OCI-LY1 (cell line): ENCODE measurements around the gene CFAP46.

Experiments
- H2AFZ ChIP-seq: fragments of 200-600 bp; sonication (generic), shearing (Covaris generic); 2 replicates; pipeline ENCODE4 v1.6.0; 2014; ENCODE audit warnings: antibody characterized with exemption, mild to moderate bottlenecking, low read length
- H3F3A ChIP-seq: fragments of 200-600 bp; sonication (generic), shearing (Covaris generic); 2 replicates; pipeline ENCODE4 v1.6.0; 2014; ENCODE audit warnings: mild to moderate bottlenecking, antibody characterized with exemption, low read length, moderate library complexity; ENCODE audit not compliant: insufficient read depth
- H3K27ac ChIP-seq: fragments of 200-600 bp; sonication (generic); 2 replicates; pipeline ENCODE4 v1.5.1; 2014; ENCODE audit warnings: low read length, mixed run types, mild to moderate bottlenecking, low read depth; ENCODE audit not compliant: poor library complexity, severe bottlenecking
- H3K27me3 ChIP-seq: fragments of 200-600 bp; sonication (generic); 2 replicates; pipeline ENCODE4 v1.6.0; 2014; ENCODE audit warnings: antibody characterized with exemption, mild to moderate bottlenecking, low read length, moderate library complexity; ENCODE audit not compliant: insufficient read depth
- H3K36me3 ChIP-seq: fragments of 200-600 bp; sonication (generic); 2 replicates; pipeline ENCODE4 v1.6.1; 2014; ENCODE audit warnings: mild to moderate bottlenecking, antibody characterized with exemption, low read length, moderate library complexity, mixed read lengths; ENCODE audit not compliant: insufficient read depth
- H3K4me1 ChIP-seq: fragments of 200-600 bp; sonication (generic); 2 replicates; pipeline ENCODE4 v1.5.1; 2014; ENCODE audit warnings: mild to moderate bottlenecking, low read length, moderate library complexity; ENCODE audit not compliant: insufficient read depth, severe bottlenecking
- H3K4me2 ChIP-seq: fragments of 200-600 bp; sonication (generic), shearing (Covaris generic); 2 replicates; pipeline ENCODE4 v1.6.1; 2014; ENCODE audit warnings: low read length
- H3K4me3 ChIP-seq: fragments of 200-600 bp; sonication (generic); 2 replicates; pipeline ENCODE4 v1.5.1; 2014; ENCODE audit warnings: low read length, low read depth, mild to moderate bottlenecking, mixed read lengths; ENCODE audit not compliant: poor library complexity, severe bottlenecking
- H3K79me2 ChIP-seq: fragments of 200-600 bp; shearing (Covaris generic); 2 replicates; pipeline ENCODE4 v1.6.1; 2016; ENCODE audit warnings: mixed run types, low read length, mixed read lengths; ENCODE audit not compliant: insufficient read depth
- H3K9ac ChIP-seq: fragments of 200-600 bp; sonication (generic), shearing (Covaris generic); 2 replicates; pipeline ENCODE4 v1.6.1; 2014; ENCODE audit warnings: mild to moderate bottlenecking, low read length, mixed read lengths
- H3K9me2 ChIP-seq: fragments of 200-600 bp; sonication (generic), shearing (Covaris generic); 2 replicates; pipeline ENCODE4 v1.6.1; 2014; ENCODE audit warnings: low read depth, mild to moderate bottlenecking, low read length, mixed read lengths
- H3K9me3 ChIP-seq: fragments of 200-600 bp; shearing (Covaris generic); 2 replicates; pipeline ENCODE4 v1.6.1; 2014; ENCODE audit warnings: low read length, mixed read lengths
- H4K20me1 ChIP-seq: fragments of 200-600 bp; sonication (generic), shearing (Covaris generic); 2 replicates; pipeline ENCODE4 v1.6.0; 2016; ENCODE audit warnings: mild to moderate bottlenecking, low read length; ENCODE audit not compliant: insufficient read depth
- CTCF ChIP-seq: fragments of 200-600 bp; sonication (generic), shearing (Covaris generic); IDR thresholded peaks from 2 replicates; pipeline ENCODE4 v1.5.1; 2017; ENCODE audit warnings: mild to moderate bottlenecking, antibody characterized with exemption, low read length, moderate library complexity, mixed read lengths
- EZH2 ChIP-seq: fragments of 200-600 bp; sonication (generic), shearing (Covaris generic); IDR thresholded peaks from 2 replicates; pipeline ENCODE4 v1.8.0; 2017; ENCODE audit warnings: borderline replicate concordance, mixed run types, mild to moderate bottlenecking, antibody characterized with exemption, low read length, moderate library complexity, mixed read lengths

The CFAP46 gene

GRCh38 chr10:132946806-132947546, 4.6 kb upstream of the CFAP46 start:
- H3K4me3 ChIP-seq: no peak overlapping the region
- H3K27me3 ChIP-seq: no peaks in the 10 kb centered on the region
- no peaks in the 10 kb centered on the region for H3K4me1 ChIP-seq
- H3K9ac ChIP-seq: no peak overlapping the region
- no peaks in the 10 kb centered on the region for H3K79me2 ChIP-seq
- no peaks in the 10 kb centered on the region for H3K9me2 ChIP-seq
- H3K9me3 ChIP-seq: no peaks in the 10 kb centered on the region
- no peak overlapping the region for H2AFZ ChIP-seq
- no peak overlapping the region for H3K4me2 ChIP-seq
- no peaks in the 10 kb centered on the region for H4K20me1 ChIP-seq
- H3F3A ChIP-seq: no peaks in the 10 kb centered on the region
- H3K27ac ChIP-seq: no peak overlapping the region
- H3K36me3 ChIP-seq: no peaks in the 10 kb centered on the region
- no peak for TF ChIP-seq CTCF
- TF ChIP-seq EZH2: no peak

GRCh38 chr10:132946311-132946710, 3.9 kb upstream of the CFAP46 start:
- no peaks in the 10 kb centered on the region for H3K27me3 ChIP-seq
- H3K9me2 ChIP-seq: no peaks in the 10 kb centered on the region
- TF ChIP-seq CTCF (no peak), EZH2 (no peak)

DNA sequence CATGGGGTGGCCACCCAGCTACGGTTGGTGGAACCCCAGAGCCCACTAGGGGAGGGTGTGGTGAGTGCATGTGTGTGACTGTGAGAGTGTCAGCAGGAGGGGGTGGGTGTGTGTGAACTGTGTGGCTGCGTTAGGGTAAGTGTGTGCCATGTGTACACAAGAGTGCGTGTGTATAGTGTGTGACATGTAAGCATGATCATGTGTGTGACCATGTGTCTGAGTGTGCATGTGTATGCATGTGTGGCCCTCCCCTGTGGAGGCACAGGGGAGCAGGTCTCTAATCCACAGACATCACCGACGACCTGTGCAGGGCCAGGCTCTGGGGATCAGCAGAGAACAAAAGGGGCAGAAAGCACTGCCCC, 3.5 kb upstream of the CFAP46 start:
- H2AFZ ChIP-seq: no peak overlapping the region
- no peaks in the 10 kb centered on the region for H3F3A ChIP-seq
- no peaks in the 10 kb centered on the region for H3K27me3 ChIP-seq
- H4K20me1 ChIP-seq: no peaks in the 10 kb centered on the region
- no peak overlapping the region for H3K9ac ChIP-seq
- H3K27ac ChIP-seq: no peak overlapping the region
- no peak overlapping the region for H3K4me2 ChIP-seq
- no peaks in the 10 kb centered on the region for H3K36me3 ChIP-seq
- H3K79me2 ChIP-seq: no peaks in the 10 kb centered on the region
- TF ChIP-seq CTCF: no peak
- H3K4me1 ChIP-seq: no peaks in the 10 kb centered on the region
- H3K9me3 ChIP-seq: no peaks in the 10 kb centered on the region
- no peak overlapping the region for H3K4me3 ChIP-seq
- no peaks in the 10 kb centered on the region for H3K9me2 ChIP-seq

More at GRCh38 chr10:132946311-132946710, 3.9 kb upstream of the CFAP46 start:
- Histone ChIP-seq H3F3A (no peaks in the 10 kb centered on the region), H3K4me1 (no peaks in the 10 kb centered on the region), H3K9me3 (no peaks in the 10 kb centered on the region), H3K36me3 (no peaks in the 10 kb centered on the region), H3K27ac (no peak overlapping the region), H4K20me1 (no peaks in the 10 kb centered on the region), H3K4me2 (no peak overlapping the region), H3K79me2 (no peaks in the 10 kb centered on the region), H3K4me3 (no peak overlapping the region), H2AFZ (no peak overlapping the region), H3K9ac (no peak overlapping the region)
